ENCODE measurements around the gene RAPGEF2.

The RAPGEF2 gene

DNA sequence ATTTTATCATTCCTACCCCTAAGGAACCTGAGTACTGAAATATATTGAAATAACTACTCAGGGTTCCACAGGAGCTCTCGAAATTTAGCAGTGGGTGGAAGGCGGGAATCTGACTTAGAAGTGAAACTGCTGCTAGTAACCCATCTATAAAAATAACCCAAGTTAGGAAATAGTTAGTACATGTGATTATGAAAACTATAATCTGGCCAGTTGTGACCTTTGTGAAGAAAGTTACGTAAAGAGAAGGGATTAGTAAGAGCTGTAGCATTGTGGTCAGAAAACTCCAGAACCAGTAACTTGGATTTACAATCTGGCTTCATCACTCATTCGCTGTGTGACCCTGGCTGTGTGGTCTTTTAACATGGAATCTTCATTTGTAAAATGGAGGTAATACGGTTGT is 175.5 kb downstream of the RAPGEF2 start:
- DNase-seq (ENCODE audit: low spot score) = no peak

DNA sequence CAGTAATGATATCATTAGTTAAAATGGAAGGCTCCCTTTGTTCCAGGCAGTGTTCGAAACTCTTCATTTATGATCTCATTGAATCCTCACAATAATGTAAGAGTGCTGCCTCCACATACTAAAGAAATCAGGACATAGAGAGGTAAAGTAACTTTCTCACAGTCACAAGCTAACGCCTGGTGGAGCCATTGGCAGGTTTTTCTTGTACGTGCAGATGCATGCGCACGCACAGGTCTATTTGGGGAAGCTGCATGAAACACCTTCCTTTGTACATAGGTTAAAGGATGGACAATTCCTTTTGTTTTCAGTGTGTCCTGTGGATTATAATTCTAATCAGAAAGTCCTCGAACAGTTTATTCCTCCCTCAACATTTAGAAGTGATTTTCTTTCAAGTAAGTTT is 176.2 kb downstream of the RAPGEF2 start:
- no peak for DNase-seq (ENCODE audit: low spot score)

DNA sequence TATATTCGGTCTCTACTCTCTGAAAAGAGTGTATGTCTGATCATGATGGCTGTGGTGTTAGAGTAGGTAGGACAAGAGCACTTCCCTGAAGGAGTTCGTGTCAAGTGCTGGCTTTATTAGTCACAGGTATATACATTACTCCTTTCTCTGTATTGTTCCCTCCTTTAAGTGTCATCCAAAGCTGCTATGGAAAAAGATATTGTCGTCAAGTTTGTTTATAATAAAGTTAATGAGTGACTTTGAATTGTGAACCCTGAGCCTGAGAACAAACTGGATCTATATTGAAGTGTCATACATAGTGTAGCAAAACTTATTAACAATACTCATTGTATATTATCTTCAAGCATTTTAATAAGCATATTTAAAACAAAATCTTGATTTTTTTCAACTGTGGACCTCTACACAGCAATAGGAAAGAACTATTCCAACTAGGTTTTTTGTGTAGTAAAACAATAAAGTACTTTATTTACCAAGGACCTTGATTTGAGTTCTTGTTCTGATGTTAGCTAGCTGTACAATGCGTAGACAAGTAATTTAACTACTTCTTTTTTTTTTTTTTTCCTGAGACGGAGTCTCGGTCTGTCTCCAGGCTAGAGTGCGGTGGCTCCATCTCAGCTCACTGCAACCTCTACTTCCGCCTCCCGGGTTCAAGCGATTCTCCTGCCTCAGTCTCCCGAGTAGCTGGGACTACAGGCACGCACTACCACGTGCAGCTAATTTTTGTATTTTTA is 177.7 kb downstream of the RAPGEF2 start:
- no peak for DNase-seq (ENCODE audit: low spot score)

DNA sequence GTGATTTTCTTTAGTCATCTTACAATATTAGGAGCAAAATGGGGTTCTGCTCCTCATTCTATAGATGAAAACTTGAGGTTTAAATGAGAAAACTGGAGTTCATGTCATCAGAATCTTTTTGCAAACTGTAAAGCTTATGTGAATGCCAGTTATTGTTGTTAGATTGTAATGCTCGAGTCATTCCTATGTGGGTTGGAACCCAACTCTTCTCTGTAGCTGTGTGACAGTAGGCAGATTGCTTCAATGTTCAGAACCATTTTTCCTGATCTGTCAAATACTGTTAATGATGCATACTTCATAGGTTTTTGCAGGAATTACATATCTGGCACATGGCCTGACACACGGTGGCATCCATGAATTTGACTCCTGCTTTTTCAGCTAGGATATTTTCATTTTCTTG is 178.9 kb downstream of the RAPGEF2 start:
- DNase-seq (ENCODE audit: low spot score) = no peak

DNA sequence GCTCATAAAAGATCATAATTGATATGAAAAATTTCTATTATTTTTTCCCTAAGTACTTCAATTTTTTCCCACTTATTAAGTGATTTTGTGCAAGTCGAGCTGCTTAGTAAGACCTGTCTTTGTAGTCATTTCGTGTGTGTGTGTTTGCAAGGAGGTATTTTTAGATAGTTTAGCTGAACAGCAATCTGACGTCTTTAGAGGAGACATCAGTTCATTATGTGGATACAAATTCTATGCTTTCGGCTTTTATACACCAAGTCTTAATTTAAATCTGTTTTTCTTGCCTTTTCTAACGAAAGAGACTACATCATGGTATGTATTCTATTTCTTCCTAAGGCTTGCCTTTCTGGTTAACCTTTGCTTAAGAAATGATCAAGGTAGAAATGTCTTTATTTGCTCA is 179.4 kb downstream of the RAPGEF2 start:
- no peak for DNase-seq (ENCODE audit: low spot score)

DNA sequence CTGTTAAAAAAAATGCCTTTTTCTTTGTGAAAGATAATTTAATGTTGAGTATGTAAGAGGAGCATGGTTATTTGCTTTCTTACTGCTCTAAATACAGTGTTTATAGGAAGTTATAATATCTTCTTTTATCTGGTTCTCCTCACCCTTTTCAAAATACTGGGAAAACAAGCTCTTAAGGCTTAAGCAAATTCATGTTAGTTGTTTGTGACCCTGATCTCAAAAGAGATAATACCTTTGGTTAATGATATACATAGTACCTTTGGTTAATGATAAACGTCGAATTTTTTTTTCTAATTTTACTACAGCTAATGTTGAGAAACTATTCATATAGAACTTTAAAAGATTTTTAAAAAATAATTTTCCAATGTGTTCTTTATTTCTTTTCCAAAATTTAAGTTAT is 180.1 kb downstream of the RAPGEF2 start:
- DNase-seq (ENCODE audit: low spot score) = no peak

DNA sequence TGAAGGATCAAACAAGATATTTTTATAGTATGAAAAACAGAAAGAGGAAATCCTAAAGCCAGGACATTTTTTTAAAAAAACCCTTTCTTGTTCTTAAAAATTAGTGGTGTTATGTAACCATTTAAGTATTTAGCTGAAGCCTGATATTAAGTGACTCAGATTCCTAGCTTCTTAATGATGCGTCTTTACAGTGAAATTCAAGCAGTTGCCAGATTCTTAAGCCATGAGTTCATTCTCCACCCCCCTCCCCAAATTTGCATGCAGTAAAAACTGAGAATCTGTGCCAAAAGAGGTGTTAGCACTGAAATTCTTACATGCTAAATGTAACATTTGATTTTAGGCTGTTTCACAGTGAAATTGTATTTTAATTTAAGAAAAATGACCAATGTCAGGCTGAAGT is 180.8 kb downstream of the RAPGEF2 start:
- no peak for DNase-seq (ENCODE audit: low spot score)

DNA sequence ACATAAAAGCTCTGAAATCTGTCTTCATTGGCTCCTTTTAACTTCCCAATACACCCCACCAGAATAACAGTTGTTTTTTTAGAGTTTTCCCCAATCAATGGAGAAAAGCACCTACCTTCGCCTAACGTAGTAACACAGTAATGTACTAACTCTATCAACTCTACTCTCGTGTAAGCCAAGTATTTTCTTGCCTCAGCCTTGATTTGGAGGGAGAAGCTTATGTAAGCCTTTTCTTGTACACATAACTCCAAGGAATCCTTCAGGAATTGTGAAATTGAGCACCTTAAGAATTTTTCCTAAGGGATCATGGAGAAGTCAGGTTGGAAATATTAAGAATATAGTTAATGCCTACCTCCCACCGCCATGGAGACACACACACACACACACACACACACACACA is 181.2 kb downstream of the RAPGEF2 start:
- no peak for DNase-seq (ENCODE audit: low spot score)

DNA sequence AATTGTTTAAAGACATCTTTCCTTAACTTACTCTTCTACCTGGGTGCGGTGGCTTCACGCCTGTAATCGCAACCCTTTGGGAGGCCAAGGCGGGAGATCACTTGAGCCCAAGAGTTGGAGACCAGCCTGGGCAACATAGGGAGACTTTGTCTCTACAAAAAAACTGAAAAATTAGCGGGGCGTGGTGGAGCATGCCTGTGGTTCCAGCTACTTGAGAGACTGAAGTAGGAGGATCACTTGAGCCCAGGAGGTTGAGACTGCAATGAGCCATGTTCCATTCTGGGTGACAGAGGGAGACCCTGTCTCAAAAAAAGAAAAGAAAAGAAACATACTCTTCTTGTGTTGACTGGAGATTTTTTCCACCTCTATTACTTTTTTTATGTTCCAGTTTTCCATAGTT is 181.9 kb downstream of the RAPGEF2 start:
- DNase-seq (ENCODE audit: low spot score) = no peak

DNA sequence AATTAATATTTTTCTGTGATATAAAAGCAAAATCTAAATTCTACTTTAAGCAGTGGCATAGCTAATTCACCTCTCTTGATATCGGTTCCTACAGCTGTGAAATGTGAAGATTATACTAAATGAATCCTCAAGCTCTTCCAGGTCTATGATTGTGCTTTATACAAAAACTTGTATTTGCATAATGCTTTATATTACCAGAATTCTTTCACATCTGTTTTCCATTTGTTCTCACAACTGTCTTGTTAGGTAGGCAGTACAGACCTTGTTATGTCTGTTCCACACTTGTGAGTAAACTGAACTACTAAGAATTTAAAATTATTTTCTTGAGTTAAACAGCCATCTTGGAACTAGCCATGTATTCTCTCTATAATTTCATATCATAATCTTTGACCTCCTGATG is 184.9 kb downstream of the RAPGEF2 start:
- DNase-seq (ENCODE audit: low spot score) = no peak

DNA sequence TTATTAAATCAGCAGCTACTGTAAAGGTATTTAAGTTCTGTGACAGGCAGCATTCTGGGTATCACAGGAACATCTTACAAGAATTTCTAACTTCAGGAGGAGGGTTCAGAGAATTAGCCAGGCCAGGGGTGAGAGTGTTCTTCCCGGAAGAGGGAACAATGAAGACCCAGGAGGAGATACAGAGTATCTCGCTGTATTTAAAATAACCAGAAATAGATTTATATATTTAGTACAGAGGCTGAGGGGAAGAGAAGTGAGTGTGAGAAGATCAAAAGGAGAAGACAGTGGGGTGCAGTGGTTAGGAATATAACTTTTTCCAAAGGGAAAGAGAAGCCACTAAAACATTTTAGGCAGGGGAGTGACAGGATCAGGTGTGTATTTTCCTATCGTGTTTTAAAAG is 186.8 kb downstream of the RAPGEF2 start:
- no peak for DNase-seq (ENCODE audit: low spot score)

DNA sequence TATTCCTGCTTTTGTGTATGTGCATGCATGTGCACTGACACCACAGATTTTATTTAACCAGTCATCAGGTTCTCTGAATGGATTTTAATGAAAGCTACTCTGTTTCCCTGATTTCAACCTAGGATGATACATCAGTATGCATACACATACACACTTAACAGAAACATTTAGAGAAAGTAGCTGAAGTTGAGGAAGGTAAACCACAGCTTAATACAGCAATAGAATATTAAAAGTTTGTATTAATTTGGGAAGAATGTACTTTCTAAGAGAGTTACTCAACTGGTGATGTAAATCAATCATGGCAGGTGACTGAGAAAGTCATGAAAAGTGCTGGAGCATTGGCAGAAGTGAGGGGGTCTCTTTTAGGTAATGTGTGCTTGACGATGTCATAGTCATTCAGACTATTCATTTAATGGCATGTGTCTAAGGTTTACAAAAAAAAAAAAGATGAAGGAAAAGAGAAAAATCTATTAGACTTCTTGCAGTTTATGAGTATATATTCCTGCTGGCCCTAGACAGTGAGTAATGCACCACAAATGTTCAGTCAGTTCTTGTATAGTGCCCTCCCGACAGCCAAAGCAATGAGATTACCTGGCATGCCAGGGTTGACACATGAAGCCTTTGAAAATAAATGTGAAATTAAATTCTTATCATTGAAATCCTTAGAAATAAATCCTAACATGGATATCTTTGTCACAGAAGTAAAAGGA is 187.6 kb downstream of the RAPGEF2 start:
- no peak for DNase-seq (ENCODE audit: low spot score)

DNA sequence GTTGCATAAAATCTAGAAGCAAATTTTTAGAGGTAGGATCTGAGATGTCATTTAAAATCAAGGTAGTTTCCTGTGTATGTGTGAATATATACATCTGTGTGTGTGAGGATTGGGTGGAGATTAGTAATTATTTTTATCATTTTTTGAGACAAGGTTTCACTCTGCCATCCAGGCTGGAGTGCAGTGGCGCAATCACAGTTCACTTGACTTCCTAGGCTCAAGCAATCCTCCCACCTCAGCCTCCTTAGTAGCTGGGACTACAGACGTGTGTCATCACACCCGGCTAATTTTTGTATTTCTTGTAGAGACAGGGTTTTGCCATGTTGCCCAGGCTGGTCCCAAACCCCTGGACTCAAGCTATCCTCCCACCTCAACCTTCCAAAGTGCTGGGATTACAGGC is 188.3 kb downstream of the RAPGEF2 start:
- DNase-seq (ENCODE audit: low spot score) = no peak

DNA sequence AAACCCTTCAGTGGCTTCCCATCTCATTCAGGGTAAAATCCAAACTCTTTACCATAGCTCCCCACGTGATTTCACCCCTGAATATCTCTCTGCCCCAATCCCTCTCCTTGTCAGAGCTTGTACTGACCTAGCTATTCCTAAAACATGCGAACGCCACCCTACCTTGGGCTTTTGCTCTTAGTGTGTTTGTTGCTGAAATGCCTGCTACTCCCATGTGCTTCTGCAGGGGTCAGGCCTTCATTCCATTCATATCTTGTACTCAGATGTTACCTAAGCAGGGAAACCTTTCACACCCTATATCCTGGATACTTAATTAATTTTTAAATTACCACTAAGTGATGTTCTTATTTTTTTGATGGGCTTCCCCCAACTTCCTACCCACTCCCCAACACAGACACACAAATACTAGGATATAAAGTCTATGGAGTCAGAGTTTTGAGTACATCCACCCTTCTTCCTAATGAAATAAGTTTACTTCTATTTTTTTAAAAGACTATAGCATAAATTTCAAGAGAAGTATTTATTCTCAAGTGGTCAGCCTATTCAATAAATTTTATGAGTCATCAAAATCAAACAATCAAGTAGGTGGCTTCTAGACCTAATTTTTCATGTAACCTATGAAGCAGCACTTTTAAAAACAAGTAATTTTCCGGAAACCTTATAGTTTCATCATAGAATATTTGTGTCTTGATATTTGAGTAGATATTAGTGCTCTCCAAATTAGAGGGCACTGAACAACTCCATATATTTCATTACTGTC is 189.4 kb downstream of the RAPGEF2 start:
- no peak for DNase-seq (ENCODE audit: low spot score)

DNA sequence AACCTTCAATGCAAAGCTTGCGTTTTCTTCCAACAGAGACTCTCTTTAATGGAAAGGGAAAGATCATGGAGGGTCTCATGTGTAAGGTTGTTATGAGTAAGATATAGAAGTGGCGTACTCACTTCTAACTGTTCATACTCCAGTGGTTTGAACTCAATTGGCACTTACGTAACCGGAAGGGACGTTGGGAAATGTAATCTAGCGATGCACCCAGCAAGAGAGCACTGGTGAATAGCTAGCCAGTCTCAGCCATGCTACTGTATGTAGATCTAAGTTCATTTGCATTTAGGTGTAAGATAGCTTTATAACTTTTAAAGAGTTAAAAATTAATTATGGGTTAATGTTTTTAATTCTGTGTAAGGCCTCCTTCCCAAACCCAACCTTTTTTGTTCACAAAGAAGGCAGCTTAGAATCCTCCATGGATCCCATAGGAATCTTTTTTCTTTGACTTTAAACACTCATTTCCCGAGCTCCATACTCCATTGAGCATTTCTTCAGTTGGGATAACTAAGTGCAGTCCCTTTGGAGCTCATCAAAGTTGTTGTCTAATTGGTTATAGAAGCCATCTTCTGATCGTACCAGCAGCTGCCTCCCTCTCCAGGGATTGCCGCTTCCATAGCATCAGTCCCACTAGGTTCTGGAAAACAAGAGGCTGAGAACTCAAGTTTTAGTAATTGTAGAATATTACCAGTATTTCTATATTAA is 191.1 kb downstream of the RAPGEF2 start:
- DNase-seq (ENCODE audit: low spot score) = no peak

DNA sequence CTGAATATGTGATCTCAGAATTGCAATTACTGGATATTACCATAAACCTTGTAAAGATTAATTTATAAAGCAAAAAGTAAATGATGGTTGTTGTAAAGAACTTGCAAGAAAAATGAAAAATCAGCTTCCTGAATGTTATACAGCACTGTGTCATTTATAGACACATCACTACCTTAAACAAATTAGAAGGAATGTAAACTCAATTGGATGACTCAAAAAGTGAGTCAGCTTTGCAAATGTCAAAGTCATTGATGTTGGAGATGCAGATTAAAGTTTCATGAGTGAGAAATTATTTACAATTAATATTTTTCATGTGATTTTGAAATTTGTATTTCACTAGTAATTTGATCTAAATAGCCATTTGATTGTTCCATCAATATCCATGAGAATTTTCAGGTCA is 193.2 kb downstream of the RAPGEF2 start:
- DNase-seq (ENCODE audit: low spot score) = no peak

DNA sequence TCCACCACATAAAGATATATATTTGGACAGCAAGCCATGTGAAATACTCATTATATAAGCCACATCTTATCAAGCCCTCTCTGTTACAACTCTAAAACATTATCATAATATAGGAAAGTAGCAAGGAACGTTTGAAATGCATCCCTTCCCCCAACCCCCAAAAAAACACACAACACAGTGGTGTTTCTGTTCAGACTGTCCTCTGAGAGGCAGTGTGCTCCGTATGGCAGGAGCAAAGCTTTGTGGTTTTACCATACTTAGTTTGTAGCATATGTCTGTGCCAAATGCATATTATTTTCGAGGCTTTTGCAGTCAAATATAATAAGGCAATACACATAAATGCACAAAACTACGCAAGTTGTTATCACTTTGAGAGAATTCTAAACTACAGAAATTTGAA is 194.2 kb downstream of the RAPGEF2 start:
- no peak for DNase-seq (ENCODE audit: low spot score)

DNA sequence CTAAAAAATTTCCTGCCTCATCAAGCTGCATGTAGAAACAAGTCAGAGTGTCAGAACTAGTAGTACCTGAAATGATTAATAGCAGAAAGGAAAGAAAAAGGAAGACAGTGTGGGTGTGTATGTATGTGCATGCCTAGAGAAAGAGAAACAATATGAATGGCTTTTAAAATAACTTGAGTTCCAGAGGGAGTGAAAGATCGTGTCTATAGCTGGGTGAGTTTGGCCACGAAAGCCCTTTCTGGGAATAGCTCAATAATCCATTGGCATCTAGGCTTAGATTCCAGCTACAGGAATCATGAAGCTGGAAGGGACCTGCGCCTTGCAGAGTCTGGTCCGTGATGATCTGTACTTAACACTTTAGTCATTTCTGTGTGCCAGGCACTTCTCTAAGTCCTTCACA is 195.6 kb downstream of the RAPGEF2 start:
- no peak for DNase-seq (ENCODE audit: low spot score)

DNA sequence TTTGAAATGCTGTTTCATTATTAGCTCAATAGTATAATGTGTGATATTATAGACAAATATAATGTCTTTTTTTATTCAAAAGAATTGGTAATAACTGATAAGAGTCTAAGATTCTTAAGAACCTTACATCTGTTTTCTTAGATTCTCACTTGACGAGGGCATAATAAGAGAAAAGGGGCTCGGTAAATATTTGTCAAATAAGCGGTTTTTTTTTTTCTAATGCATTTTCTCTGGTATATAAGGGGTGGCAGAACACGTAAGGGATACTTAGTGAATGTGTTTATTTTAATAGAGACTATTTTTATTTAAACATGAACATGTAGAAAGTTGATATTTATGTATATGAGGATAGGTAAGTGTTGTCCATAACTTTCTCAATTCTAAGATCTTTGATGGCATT is 200.6 kb downstream of the RAPGEF2 start:
- DNase-seq (ENCODE audit: low spot score) = no peak

DNA sequence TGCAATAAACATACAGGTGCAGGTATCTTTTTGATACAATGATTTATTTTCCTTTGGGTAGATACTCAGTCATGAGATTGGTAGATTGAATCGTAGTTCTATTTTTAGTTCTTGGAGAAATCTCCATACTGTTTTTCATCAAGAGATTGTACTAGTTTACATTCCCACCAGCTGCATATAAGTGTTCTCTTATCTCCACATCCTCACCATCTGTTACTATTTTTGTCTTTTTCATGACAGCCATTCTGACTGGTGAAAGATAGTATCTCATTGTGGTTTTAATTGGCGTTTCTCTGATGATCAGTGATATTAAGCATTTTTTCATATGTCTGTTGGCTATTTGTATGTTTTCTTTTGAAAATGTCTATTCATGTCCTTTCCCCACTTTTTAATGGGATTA is 202.2 kb downstream of the RAPGEF2 start:
- no peak for DNase-seq (ENCODE audit: low spot score)

DNA sequence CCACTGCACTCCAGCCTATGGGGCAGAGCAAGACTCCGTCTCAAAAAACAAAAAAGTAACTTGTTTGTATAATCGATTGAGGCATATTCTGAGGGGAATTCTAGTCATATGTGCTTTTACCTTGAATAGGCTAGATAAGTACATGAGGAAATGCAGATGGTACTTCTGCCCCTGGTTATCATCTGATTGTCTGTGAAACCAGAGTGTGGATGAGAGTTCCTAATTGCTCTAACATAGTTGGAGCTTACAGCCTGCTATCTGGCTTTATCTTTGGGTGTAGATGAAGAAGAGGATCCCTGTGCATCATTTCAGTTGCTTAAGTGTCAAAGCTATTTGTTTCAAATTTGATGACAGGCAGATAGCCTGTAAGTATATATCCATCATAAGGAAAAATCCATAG is 205.1 kb downstream of the RAPGEF2 start:
- DNase-seq (ENCODE audit: low spot score) = no peak

DNA sequence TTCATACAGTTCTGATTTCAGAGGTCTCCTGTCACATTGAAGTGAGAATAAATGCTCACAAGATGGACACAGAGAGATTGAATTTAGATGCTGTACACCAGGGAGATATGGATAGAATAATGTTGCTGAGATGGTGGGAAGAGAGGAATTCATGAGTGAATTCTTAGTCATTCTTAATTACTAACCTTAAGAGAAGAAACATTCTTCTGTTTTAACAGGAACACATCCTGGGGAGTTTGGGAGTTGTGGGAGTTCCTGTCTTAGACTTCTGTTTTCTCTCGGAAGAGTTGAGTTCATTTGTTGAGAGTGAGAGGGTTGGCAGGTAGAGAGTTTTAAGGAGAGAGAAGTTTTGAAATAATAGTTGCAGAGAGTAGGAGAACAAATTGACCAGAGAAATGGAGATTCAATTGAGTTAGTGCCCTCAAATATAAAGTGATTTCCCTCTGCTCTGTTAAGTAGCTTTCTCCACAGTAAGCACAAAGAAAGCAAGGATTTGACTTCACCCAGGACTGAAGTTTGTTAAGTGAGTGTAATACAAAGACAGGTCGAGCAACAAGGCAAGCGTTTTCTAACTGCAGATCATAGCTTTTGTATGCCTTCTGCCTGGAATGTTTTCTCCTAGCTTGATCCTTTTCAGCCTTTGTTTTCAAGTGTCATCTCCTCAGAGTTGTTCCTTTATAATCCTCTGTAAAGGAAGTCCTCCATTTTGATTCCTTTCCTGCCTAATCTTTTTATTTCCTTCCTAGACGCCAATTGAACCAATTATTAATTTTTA is 205.9 kb downstream of the RAPGEF2 start:
- no peak for DNase-seq (ENCODE audit: low spot score)
